GM12873 (cell line): ENCODE measurements around the gene ODAD2.

Source experiments
- CTCF ChIP-seq: IDR thresholded peaks from 2 replicates; pipeline ENCODE4 v1.5.1; 2012; ENCODE audit warnings: low read depth, mild to moderate bottlenecking, moderate library complexity, low read length, control low read depth; ENCODE audit not compliant: insufficient read depth; ENCODE audit errors: missing control alignments

ODAD2 gene

GRCh38 chr10:27861781-27862180, 137.1 kb downstream of the ODAD2 start:
- no peak for TF ChIP-seq CTCF

- no peak for TF ChIP-seq CTCF
Observed at GRCh38 chr10:27857616-27858015, 141.3 kb downstream of the ODAD2 start.

GRCh38 chr10:27844223-27844622, 154.7 kb downstream of the ODAD2 start:
- no peak for TF ChIP-seq CTCF

GRCh38 chr10:27838901-27839300, 160.0 kb downstream of the ODAD2 start:
- no peak for TF ChIP-seq CTCF

GRCh38 chr10:27838361-27838760, 160.5 kb downstream of the ODAD2 start:
- no peak for TF ChIP-seq CTCF

GRCh38 chr10:27834476-27834875, 164.4 kb downstream of the ODAD2 start:
- TF ChIP-seq CTCF = no peak

GRCh38 chr10:27833792-27834191, 165.1 kb downstream of the ODAD2 start:
- no peak for TF ChIP-seq CTCF
